HS-5 (cell line): ENCODE measurements around the gene HOMER3.
"Not testable (repeated sequence)": the region's sequence is repeated elsewhere in the genome, so short reads cannot be mapped to it uniquely, and the experiment has no call there.

ENCODE experiments used
- DNase-seq: peaks from one replicate; pipeline ENCODE4 v3.0.0-alpha.2; 2012; ENCODE audit warnings: low read depth

The HOMER3 gene

GRCh38 chr19:18922228-18922985, 18.6 kb downstream of the HOMER3 start:
- no peak for DNase-seq

- no peak for DNase-seq
Observed at GRCh38 chr19:18921593-18921992, 19.4 kb downstream of the HOMER3 start.

DNA sequence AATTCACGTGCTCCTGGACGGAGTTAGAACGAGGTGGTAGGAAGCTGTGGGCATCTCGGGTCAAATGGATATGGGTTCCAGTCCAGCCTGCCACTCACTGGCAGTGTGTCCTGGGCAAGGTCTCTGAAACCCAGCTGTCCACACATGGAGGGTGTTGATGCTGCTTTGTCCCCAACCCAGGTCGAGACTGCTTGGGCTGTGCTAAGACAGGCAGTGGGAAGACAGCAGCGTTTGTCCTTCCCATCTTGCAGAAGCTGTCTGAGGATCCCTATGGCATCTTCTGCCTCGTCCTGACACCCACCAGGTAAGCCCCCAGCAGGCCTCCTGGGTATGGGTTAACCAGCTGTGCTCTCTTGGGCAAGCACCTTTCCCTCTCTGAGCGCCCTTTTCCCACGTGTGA, 20.6 kb downstream of the HOMER3 start:
- DNase-seq: no peak

- no peak for DNase-seq
Observed at GRCh38 chr19:18919900-18920214, 21.2 kb downstream of the HOMER3 start.

DNA sequence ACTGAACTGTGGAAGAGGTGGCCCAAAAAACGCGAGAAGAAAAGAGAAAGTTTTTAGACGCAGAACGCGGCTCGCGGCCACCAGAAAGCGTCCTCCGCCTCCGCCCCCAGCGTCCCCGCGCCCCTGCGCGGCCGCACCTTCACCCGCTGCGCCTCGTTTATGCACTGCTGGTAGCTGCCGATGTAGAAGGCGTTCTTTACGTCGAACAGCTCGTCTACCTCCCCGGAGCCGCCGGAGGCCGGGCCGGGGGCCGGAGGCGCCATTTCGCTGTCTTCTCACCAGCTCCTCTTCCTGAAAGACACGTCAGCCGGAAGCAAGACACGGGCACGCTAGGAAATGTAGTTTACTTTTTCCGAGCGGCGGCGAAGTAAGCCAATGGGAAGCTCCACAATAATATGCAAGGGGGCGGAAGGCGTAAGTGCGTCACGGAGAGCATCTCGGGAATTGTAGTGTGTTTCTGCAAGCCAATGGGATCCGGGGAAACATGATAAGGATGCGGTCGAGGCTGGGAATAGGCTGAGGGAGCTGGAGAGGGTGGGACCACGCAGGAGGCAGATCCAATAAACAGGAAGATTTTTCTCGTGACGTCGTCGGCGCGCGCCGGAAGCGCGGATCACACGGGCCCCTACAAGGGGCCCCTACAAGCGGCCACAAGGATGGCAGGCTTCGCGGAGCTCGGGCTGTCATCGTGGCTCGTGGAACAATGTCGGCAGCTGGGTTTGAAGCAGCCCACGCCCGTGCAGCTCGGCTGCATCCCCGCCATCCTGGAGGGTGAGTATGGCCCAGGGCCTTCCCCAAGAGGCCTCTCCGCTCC, 21.7 kb downstream of the HOMER3 start, which contains the start of the genes COPE and DDX49:
Gene COPE (minus strand): TSS at position 302 of the 814 bp plus-strand sequence. CDS start 39 bp downstream, at position 263.
Gene DDX49 (plus strand): TSS at position 630 of the 814 bp plus-strand sequence. CDS start 27 bp downstream, at position 657.
- peak; percentile 99 for DNase-seq

DNA sequence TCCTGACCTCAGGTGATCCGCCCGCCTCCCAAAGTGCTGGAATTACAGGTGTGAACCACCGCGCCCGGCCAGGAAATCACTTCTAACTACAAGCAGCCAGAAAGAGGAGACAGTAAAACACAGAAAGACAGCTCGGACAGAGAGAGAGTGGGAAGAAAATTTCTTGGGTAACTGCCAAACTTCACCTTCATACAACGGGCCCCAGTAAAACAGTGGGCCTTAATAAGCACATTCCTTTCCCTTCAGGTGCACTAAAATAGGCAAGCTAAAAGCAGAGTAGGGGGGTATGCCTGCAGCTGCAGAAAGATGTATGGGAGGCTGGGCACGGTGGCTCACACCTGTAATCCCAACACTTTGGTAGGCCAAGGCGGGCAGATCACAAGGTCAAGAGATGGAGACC, 23.4 kb downstream of the HOMER3 start:
- not testable (repeated sequence) for DNase-seq

- DNase-seq: no peak
Observed at GRCh38 chr19:18915639-18916038, 25.4 kb downstream of the HOMER3 start.

GRCh38 chr19:18913466-18913865, 27.6 kb downstream of the HOMER3 start:
- no peak for DNase-seq

GRCh38 chr19:18912933-18913332, 28.1 kb downstream of the HOMER3 start:
- DNase-seq: no peak

DNA sequence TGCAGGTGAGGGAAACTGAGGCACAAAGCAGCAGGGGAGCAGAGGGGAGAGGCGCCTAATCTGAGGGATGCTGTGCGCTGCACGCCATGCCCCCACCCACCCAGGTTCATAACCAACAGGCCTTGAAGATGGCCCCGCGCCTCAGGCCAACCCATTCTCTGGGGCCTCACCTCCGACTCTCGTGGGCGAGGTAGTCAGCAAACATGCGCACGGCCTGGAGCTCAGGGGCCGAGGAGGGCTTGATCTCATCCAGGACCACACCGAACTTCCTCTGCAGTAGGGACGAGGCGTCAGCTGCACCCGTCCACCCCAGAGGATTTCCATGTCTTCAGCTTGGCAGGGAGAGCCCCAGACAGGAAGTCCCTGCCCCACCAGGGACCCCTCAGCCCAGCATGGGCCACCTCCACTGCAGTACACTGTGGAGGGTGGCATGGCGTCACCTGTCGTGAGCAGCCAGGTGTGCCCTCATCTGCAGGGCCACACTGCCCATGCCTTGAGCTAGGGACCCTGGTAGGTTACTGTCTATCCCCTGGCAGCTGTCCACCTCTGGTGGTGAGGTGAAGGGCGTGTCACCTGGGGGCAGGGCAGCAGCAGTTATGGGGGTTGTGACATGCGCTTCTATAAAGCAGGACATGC, 30.1 kb downstream of the HOMER3 start:
- no peak for DNase-seq

- no peak for DNase-seq
Observed at GRCh38 chr19:18910010-18910409, 31.0 kb downstream of the HOMER3 start.

DNA sequence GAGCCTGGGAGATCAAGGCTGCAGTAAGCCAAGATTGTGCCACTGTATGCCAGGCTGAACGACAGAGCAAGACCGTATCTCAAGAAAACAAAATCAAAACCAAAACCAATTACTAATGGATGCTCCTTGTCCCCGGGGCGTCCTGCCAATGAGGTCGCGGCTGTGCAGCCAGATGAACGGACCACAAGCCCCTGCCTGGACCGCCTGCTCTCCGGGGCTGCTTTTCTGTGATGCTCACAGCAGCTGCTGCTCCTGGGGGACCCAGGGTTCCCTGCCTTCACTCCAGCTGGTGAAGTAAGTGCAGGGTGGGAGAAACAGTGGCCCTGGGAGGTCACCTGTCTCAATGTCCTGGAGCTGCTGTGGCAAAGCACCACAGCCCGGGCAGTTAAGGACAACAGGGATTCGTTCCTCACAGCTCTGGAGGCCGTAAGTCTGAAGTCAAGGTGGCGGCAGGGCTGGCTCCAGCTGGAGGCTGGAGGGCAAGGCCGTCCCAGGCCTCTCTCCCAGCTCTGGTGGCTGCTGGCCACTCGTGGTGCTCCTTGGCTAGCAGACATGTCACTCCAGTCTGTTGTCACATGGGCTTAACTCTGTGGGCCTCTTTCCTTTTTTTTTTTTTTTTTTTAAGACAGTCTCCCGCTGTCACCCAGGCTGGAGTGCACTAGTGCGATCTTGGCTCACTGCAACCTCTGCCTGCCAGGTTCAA, 31.9 kb downstream of the HOMER3 start:
- DNase-seq: no peak

GRCh38 chr19:18906605-18907519, 34.2 kb downstream of the HOMER3 start:
- DNase-seq: no peak

- no peak for DNase-seq
Observed at GRCh38 chr19:18905513-18906236, 35.3 kb downstream of the HOMER3 start.

- DNase-seq: no peak
Observed at GRCh38 chr19:18905058-18905456, 36.0 kb downstream of the HOMER3 start.

DNA sequence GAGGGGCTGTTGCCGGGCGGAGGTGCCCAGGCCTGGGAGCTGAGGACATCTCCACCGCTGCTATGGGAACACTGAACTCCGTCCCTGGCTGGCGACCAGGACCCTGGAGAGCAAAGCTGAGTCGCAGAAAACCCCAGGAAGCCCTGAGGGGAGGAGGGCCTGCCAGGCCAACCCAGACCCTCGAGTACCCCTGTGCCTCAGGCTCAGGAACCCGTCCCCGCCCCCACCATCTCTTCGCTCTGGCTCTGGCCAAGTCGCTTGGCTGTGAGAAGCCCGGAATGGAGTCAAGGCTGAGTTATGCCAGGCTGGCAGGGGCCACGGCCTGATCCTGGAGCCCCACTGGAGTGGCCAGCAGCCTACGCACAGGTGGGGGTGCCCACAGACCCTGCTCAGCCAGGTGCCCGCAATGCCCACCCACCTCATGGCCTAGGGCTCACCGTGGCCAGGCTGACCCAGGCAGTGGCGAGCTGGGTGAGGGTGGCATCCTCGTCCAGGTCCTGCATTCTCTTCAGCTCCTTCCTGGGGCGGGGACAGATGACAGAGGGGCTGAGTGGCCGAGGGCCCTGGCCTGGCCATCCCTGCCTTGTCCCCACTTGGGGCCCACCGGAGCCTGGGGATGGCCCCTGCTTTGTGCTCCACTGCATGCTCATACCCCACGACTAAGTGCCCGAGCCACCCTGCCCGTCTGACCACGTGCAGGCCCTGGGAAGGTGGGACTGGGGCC, 36.5 kb downstream of the HOMER3 start:
- DNase-seq: no peak

DNA sequence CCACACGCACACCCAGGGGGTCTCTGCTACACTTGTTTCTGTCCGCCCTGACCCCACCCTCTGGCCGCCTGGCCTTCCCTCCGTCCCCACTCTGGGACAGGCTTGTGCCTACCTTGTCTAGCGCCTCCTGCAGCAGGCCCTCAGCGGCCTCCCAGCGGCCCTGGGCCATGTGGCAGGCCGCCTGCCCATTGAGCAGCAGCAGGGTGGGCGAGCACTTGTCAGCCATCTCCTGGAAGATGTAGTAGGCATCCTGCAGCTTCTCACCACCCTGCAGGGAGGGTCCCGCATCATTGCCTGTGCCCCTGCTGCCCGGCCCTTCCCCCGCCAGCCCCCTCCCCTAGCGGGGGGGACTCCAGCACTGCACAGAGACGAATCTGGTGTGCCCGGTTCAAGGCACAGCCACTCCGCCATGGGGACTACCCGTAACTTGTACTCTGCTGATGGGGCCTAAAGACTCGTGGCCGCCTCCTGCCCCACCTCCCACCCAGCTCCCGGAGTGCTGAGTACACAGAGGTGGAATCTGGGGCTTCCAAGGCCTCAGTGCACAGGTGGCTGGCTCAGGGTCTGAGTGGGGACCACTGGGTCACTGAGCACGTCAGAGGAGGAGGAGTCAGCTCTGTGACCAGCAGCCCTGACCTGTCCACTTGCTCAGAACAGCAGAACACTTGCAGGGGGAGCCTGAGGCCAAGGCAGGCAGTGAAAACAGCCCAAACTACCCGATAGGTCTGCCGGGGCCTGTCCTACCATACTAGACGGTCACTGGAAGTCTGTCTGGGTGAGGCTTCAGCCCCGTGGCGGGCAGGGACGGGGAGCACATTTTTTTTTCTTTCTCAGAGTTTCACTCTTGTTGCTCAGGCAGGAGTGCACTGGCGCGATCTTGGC, 37.6 kb downstream of the HOMER3 start:
- no peak for DNase-seq

- not testable (repeated sequence) for DNase-seq
Observed at GRCh38 chr19:18902519-18902918, 38.5 kb downstream of the HOMER3 start.

- no peak for DNase-seq
Observed at GRCh38 chr19:18901491-18901890, 39.5 kb downstream of the HOMER3 start.
